Measurements from ENCODE around the gene NFIC. TPM values are rescaled to one million over a fixed set of nuclear protein-coding genes. Genes with fewer than 3 reads are reported as not detected.

The NFIC gene
- total RNA-seq, 1 experiment from 2014 or later: 8.0 TPM

DNA sequence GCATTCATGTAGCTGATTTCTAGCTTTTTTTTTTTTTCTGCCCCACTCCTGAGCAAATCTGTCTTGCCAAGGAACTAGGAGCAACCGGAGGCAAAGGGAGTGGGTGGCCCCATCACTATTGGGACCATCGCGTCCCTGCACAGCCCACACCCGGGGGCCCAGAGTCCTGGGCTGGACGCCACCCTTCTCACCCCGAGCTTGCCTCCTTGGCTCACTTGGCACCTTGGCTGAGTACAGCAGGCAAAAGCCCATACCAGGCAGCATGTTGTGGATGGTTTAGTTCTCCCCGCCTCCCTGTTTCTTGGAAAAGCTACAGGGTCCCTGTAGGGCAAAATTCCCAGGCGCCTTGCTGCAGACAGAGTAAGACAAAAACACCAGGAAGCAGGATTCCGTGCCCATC lies 100.3 kb downstream of the NFIC start:
- Histone ChIP-seq H4K91ac (ENCODE audit: insufficient read length, low read depth, low read length) (no peak overlapping the region), H3K23ac (ENCODE audit: insufficient read length, low read depth, low read length) (no peak overlapping the region), H3K14ac (ENCODE audit: insufficient read depth, low read length) (no peak overlapping the region), H3K79me2 (ENCODE audit: insufficient read depth, low read length) (no peaks in the 10 kb centered on the region), H3K79me1 (ENCODE audit: insufficient read depth, low read depth, low read length, poor library complexity, severe bottlenecking) (no peaks in the 10 kb centered on the region), H3T11ph (ENCODE audit: low read length) (no peak overlapping the region), H4K8ac (replicated peaks; ENCODE audit: insufficient read length, low read depth, low read length) (no peak overlapping the region), H3K9me3 (ENCODE audit: control insufficient read depth, low read depth, low read length) (no peaks in the 10 kb centered on the region), H2BK20ac (ENCODE audit: low read depth, low read length, poor library complexity, severe bottlenecking) (no peak overlapping the region), H3K9ac (ENCODE audit: extremely low read depth, insufficient read length, low read length) (no peak overlapping the region), H2BK120ac (ENCODE audit: low read depth, low read length, poor library complexity, severe bottlenecking) (no peak overlapping the region), H4K20me1 (ENCODE audit: control insufficient read depth, insufficient read depth, insufficient read length) (no peaks in the 10 kb centered on the region), H3K56ac (ENCODE audit: insufficient read length, low read depth, low read length) (no peak overlapping the region), H2BK12ac (ENCODE audit: insufficient read length, low read depth, low read length) (no peak overlapping the region), H2BK5ac (ENCODE audit: insufficient read length, low read length) (no peak overlapping the region), H2AK5ac (ENCODE audit: insufficient read length, low read length) (no peak overlapping the region), H3K4ac (ENCODE audit: low read depth, low read length) (no peak overlapping the region), H3K18ac (ENCODE audit: insufficient read length, low read depth, low read length) (no peak overlapping the region), H3K4me2 (ENCODE audit: insufficient read depth, insufficient read length, low read length) (no peak overlapping the region), H3K23me2 (ENCODE audit: insufficient read length, low read depth, low read length, poor library complexity, severe bottlenecking) (no peaks in the 10 kb centered on the region), H3K27me3 (ENCODE audit: insufficient read depth, low read length) (peaks cover 18% of the 10 kb centered on the region), H3K27ac (ENCODE audit: insufficient read length, low read depth, low read length) (no peak overlapping the region), H2AFZ (ENCODE audit: low read length) (no peak overlapping the region), H2BK15ac (ENCODE audit: low read depth, low read length) (no peak overlapping the region), H4K5ac (ENCODE audit: insufficient read length, low read depth, low read length) (no peak overlapping the region), H3K4me1 (ENCODE audit: insufficient read depth, low read length) (no peaks in the 10 kb centered on the region)
- WGBS (ENCODE audit: extremely low coverage, insufficient read length, low lambda C conversion rate): no CpG with 5 or more reads among the region's 9 CpGs
- DNase-seq: no peak
- H3K4me1 Mint-ChIP-seq: peaks cover 7 to 15% of the 10 kb centered on the region in 2 experiments
- H3K9me3 Mint-ChIP-seq: peaks cover 11 to 17% of the 10 kb centered on the region in 2 experiments
- peaks cover 0 to 4% (median 0%) of the 10 kb centered on the region in 3 experiments; a peak in 2 of 7 replicates for H3K36me3 Mint-ChIP-seq (ENCODE audit: insufficient read depth in 1 of 3, low read depth in 3 of 3)
- no peak overlapping the region for H3K4me3 Mint-ChIP-seq
- no peak overlapping the region for H3K27ac Mint-ChIP-seq
- H3K27me3 Mint-ChIP-seq (ENCODE audit: low read depth): peaks cover 93% of the 10 kb centered on the region
- TF ChIP-seq, protein P1, sequence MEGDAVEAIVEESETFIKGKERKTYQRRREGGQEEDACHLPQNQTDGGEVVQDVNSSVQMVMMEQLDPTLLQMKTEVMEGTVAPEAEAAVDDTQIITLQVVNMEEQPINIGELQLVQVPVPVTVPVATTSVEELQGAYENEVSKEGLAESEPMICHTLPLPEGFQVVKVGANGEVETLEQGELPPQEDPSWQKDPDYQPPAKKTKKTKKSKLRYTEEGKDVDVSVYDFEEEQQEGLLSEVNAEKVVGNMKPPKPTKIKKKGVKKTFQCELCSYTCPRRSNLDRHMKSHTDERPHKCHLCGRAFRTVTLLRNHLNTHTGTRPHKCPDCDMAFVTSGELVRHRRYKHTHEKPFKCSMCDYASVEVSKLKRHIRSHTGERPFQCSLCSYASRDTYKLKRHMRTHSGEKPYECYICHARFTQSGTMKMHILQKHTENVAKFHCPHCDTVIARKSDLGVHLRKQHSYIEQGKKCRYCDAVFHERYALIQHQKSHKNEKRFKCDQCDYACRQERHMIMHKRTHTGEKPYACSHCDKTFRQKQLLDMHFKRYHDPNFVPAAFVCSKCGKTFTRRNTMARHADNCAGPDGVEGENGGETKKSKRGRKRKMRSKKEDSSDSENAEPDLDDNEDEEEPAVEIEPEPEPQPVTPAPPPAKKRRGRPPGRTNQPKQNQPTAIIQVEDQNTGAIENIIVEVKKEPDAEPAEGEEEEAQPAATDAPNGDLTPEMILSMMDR (conservative IDR thresholded peaks at IDR 0.05): no peak
